GM12875 (cell line): ENCODE results near the gene LIF.

Source experiments
- H3K4me3 ChIP-seq: one replicate; pipeline ENCODE4 v1.5.1; 2011; ENCODE audit warnings: low read depth, low read length, control low read depth
- TF ChIP-seq, protein P1 (sequence below): IDR thresholded peaks from 2 replicates; pipeline ENCODE4 v1.5.1; 2011; ENCODE audit warnings: low read depth, mild to moderate bottlenecking, control low read depth, inconsistent platforms, low read length, moderate library complexity, borderline replicate concordance; ENCODE audit not compliant: insufficient read depth

LIF gene

DNA sequence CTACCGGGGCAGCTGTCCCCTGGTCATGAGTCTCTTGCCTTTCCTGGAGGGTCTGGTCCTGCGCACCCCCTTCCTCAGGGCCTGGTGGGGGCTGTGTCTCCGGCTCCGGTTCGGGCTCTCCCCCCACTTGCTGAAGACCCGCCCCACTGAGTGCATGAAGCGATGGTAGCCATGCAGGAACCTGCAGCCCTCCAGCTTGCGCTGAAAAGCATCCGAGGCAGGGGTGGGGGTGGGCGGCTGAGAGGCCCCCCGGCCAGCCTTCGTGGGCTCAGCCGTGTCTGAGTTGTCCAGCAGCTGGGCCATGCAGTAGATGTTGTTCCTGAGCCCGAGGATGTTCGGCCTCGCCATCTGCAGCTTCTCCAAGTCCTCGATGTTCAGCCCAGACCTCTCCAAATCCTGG lies 17.3 kb upstream of the LIF start:
- no peak overlapping the region for H3K4me3 ChIP-seq
- TF ChIP-seq, protein P1, sequence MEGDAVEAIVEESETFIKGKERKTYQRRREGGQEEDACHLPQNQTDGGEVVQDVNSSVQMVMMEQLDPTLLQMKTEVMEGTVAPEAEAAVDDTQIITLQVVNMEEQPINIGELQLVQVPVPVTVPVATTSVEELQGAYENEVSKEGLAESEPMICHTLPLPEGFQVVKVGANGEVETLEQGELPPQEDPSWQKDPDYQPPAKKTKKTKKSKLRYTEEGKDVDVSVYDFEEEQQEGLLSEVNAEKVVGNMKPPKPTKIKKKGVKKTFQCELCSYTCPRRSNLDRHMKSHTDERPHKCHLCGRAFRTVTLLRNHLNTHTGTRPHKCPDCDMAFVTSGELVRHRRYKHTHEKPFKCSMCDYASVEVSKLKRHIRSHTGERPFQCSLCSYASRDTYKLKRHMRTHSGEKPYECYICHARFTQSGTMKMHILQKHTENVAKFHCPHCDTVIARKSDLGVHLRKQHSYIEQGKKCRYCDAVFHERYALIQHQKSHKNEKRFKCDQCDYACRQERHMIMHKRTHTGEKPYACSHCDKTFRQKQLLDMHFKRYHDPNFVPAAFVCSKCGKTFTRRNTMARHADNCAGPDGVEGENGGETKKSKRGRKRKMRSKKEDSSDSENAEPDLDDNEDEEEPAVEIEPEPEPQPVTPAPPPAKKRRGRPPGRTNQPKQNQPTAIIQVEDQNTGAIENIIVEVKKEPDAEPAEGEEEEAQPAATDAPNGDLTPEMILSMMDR, result no peak

DNA sequence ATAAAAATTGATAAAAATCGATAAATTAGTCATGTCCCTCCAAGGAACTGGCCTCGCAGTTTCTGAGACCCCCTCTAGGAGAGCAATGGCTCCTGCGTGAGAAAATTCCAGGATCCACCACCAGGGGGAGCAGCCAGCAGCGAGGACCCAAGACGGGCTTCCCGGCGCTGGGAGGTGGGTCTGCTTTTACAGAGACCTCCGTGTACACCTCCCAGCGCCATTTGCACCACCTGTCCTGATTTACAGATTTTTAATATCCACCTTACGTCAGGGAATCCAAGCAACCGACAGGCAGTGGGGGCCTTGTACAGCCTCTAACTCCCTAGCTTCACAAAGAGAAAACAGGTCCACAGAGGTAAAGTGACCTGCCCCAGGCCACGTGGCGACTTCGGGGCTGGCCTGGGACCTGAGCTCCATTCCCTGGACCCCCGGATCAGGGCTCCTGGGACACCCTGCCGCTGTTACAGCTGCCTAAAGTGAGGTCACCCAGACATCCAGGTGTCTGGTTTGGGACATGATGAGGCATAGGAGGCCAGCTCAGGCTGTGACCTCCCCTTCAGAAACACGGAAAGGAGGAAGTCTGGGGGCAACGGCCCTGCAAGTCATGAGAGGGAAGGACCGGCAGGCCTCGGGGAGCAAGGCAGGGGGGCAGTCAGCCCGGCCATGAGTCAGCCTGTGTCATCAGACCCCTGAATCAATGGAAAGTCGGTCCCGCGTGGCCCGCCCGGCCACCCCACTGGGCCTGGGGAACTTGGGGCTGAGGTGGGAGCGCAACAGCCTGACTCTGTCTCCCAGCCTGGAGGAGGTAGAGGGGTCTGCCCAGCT lies 16.6 kb upstream of the LIF start:
- no peak overlapping the region for H3K4me3 ChIP-seq
- TF ChIP-seq, protein P1, result peak; percentile 92

DNA sequence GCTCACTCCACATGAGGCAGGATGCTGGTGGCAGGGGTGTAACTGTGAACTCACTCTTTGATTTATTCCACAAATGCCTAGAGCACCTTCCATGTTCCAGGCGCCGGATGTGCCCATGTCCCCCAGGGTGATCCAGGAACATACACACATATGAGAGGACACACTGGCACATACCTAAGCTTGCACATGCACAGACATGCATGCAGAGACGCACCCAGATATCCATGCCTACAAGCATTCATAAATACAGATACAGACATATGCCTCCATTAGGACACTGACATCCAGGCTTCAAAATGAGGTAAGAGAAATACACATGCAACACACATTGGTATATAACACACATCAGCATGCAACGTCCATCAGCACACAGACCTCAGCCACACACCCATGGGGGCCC lies 15.6 kb upstream of the LIF start:
- TF ChIP-seq, protein P1, result no peak
- no peak overlapping the region for H3K4me3 ChIP-seq

DNA sequence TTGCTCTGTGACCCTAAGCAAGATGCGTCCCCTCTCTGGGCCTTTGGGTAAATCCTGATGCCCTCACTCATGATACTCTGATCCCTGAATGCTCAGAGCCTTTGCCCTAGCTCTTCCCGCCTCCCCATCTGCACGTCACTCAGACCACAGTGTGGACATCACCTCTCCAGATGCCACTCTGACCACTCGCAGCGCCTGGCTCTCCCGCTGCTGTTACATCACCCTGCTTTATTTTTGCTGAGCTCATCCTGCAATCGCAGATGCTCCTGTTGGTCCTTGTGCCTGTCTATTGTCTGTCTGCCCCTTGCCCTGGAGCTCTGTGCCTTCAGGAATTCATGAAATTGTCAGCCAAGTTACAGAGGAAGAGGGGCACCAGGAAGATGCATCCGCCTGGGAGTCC lies 14.6 kb upstream of the LIF start:
- H3K4me3 ChIP-seq, result no peak overlapping the region
- TF ChIP-seq, protein P1, result no peak

DNA sequence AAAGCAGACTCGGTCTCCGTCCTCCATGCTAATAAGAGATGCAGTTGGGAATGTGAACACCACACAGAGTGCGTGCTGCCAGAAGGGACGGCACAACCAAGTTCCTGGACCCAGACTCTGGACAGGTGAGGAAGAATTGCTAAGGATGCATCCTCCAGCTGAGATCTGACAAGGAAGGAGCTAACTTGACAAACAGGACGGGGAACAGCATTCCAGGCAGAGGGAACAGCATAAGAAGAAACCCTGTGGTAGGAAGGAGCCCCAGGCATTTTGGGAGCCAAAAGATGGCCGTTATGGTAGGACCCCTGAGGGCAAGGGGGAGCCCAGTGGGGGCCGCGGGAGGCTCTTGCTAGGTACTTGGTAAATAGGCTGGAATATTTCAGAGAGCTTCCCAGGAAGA lies 14.1 kb upstream of the LIF start:
- TF ChIP-seq, protein P1, result no peak
- H3K4me3 ChIP-seq, result no peak overlapping the region

DNA sequence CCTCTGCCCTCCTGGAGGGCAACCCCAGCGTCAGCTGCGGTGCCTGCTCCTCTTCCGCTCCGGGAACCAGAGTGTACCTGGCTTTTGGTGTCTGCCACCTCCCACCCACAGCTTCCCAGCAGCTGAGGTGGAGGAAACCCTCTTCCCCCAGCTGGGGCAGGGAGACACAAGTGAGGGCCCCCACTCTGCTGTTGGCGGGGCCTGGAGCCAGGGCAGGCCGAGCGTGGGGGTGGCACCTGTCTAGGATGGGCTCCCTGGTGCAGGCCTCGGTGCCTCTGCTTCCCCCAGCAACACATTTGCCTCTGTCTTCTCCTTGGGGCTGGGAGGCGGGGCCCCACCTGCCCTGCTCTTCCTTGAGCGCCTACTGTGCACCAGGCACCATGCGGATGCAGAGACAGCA lies 13.7 kb upstream of the LIF start:
- TF ChIP-seq, protein P1, result no peak
- no peak overlapping the region for H3K4me3 ChIP-seq

DNA sequence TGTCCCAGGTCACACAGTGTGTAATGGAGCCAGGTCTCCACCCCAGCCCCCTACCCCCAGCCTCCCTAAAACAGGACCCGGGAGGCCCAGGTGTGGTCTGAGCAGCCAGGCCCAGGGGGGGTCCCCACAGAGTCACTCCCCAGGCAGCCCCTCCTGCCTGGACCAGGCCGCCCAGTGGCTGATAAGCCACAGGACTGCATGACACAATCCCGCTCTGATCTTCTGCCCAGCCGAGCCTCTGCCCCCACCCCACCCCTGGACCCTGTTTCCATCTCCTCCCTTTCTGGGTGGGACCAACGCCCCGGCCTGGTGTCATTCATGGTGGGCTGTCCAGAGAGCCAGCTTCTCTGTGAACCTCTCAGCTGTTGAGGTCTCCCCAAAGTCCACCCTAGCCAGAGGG lies 7.8 kb upstream of the LIF start:
- no peak overlapping the region for H3K4me3 ChIP-seq
- TF ChIP-seq, protein P1, result no peak
